HepG2 (cell line): Measurements from ENCODE around the gene SDR42E2. TPM values are rescaled to one million over a fixed set of nuclear protein-coding genes. Genes with fewer than 3 reads are reported as not detected.

Experiments
- ATAC-seq: fragments of 200-7000 bp; cut with Tn5 transposase; 3 replicates; pipeline ENCODE4 v1.9.1; 2020; ENCODE audit warnings: mild to moderate bottlenecking, moderate library complexity
- BruUV-seq: library from RNA; stranded (reverse); fragments of 400-500 nt; replicated peaks from 2 replicates; lab custom pipeline; 2021; lab: Mats Ljungman, UMichigan
- CTCF ChIA-PET: fragments of 300-600 bp; formaldehyde crosslinking; extraction: SDS; loops from one replicate; lab custom pipeline; 2021; ENCODE audit warnings: low total read pairs, inconsistent platforms, low intra/inter-chr PET ratio; lab: Yijun Ruan, JAX
- POLR2A ChIA-PET: fragments of 350-600 bp; sonication (Branson Sonifier 250); formaldehyde crosslinking; loops from one replicate; lab custom pipeline; 2020; ENCODE audit warnings: antibody characterized with exemption, inconsistent platforms; lab: Yijun Ruan, JAX
- DNase-seq: peaks from one replicate; pipeline ENCODE4 v3.0.0-alpha.2; 2015; ENCODE audit warnings: low spot score
- FAIRE-seq: peaks from 3 replicates; lab custom pipeline; 2011; peaks lifted over from hg19 to GRCh38; lab: Jason Lieb, UNC
- H2AFZ ChIP-seq: one replicate; pipeline ENCODE4 v1.6.1; 2011; ENCODE audit warnings: low read length, inconsistent platforms
- H3K27ac ChIP-seq: fragments of 300-600 bp; 3 replicates; pipeline ENCODE4 v1.8.0; 2011; ENCODE audit warnings: mixed run types, mild to moderate bottlenecking, mixed read lengths, low read length, inconsistent platforms; ENCODE audit not compliant: insufficient read depth; ENCODE audit errors: extremely low read length
- H3K27me3 ChIP-seq, 2 experiments: fragments of 200-600 bp in 1 of 2; 2 replicates in 1 of 2; 3 replicates in 1 of 2; pipeline versions ENCODE4 v1.6.0 to v1.8.0; 2011; ENCODE audit warnings: low read length in 2 of 2, mild to moderate bottlenecking in 2 of 2, moderate library complexity in 2 of 2, inconsistent platforms in 1 of 2; ENCODE audit not compliant: insufficient read depth in 2 of 2, control insufficient read depth in 1 of 2
- H3K36me3 ChIP-seq, 2 experiments: fragments of 200-600 bp in 1 of 2; replicated peaks in 1 of 2; 2 replicates in 1 of 2; 3 replicates in 1 of 2; pipeline versions ENCODE4 v1.5.1 to v1.8.0; 2011; ENCODE audit warnings: low read length in 2 of 2, inconsistent platforms in 1 of 2; ENCODE audit not compliant: insufficient read depth in 2 of 2, control insufficient read depth in 1 of 2
- H3K4me1 ChIP-seq: 2 replicates; pipeline ENCODE4 v1.5.1; 2012; ENCODE audit warnings: low read length, inconsistent platforms; ENCODE audit not compliant: insufficient read depth
- H3K4me2 ChIP-seq: 2 replicates; pipeline ENCODE4 v1.6.0; 2011; ENCODE audit warnings: low read depth, low read length, inconsistent platforms
- H3K4me3 ChIP-seq, 3 experiments: fragments of 200-600 bp in 1 of 3; sonication (generic), shearing (Covaris generic) in 1 of 3; replicated peaks in 1 of 3; 2 replicates each; pipeline ENCODE4 v1.5.1; 2011 to 2016; ENCODE audit warnings: low read length in 3 of 3, inconsistent platforms in 2 of 3, low read depth in 2 of 3, mild to moderate bottlenecking in 2 of 3, control low read depth in 1 of 3, mixed read lengths in 1 of 3; ENCODE audit not compliant: insufficient read depth in 1 of 3
- H3K79me2 ChIP-seq: one replicate; pipeline ENCODE4 v1.6.1; 2011; ENCODE audit warnings: low read length, inconsistent platforms; ENCODE audit not compliant: insufficient read depth
- H3K9ac ChIP-seq: 2 replicates; pipeline ENCODE4 v1.6.0; 2011; ENCODE audit warnings: mild to moderate bottlenecking, low read depth, low read length, inconsistent platforms; ENCODE audit not compliant: insufficient read depth
- H3K9me3 ChIP-seq: 2 replicates; pipeline ENCODE4 v1.5.1; 2012; ENCODE audit warnings: mild to moderate bottlenecking, low read length
- H4K20me1 ChIP-seq: 2 replicates; pipeline ENCODE4 v1.6.0; 2011; ENCODE audit warnings: inconsistent platforms, mild to moderate bottlenecking, low read length, moderate library complexity; ENCODE audit not compliant: insufficient read depth
- AGO2 ChIP-seq: fragments of 200-400 bp; formaldehyde crosslinking; optimal IDR thresholded peaks from 2 replicates; pipeline ENCODE3; 2017; ENCODE audit warnings: mild to moderate bottlenecking, low read depth, low read length, moderate library complexity
- ARNTL ChIP-seq: sonication (generic); formaldehyde crosslinking; IDR thresholded peaks from 2 replicates; pipeline ENCODE4 v1.4.0; 2020; ENCODE audit warnings: mild to moderate bottlenecking, missing genetic modification reagents
- ATAD3A ChIP-seq: sonication (generic); formaldehyde crosslinking; IDR thresholded peaks from 2 replicates; pipeline ENCODE4 v1.4.0; 2020; ENCODE audit warnings: missing genetic modification reagents
- HNRNPK ChIP-seq: fragments of 200-400 bp; formaldehyde crosslinking; IDR thresholded peaks from 2 replicates; pipeline ENCODE4 v1.6.1; 2018; ENCODE audit warnings: low read length, low read depth, moderate library complexity, mild to moderate bottlenecking; ENCODE audit not compliant: poor library complexity, severe bottlenecking
- MATR3 ChIP-seq: sonication (generic); formaldehyde crosslinking; IDR thresholded peaks from 2 replicates; pipeline ENCODE4 v1.4.0; 2020; ENCODE audit warnings: missing genetic modification reagents
- RARA ChIP-seq: IDR thresholded peaks from 2 replicates; pipeline ENCODE4 v1.6.1; 2016; ENCODE audit warnings: missing genetic modification reagents, missing compliant biosample characterization
- RBM22 ChIP-seq: fragments of 200-400 bp; formaldehyde crosslinking; optimal IDR thresholded peaks from 2 replicates; pipeline ENCODE3; 2017; ENCODE audit warnings: mild to moderate bottlenecking, low read length, moderate library complexity
- REST ChIP-seq, 2 experiments: IDR thresholded peaks; 2 replicates each; pipeline ENCODE4 v1.6.1; 2011 to 2012; ENCODE audit warnings: low read length in 2 of 2, borderline replicate concordance in 1 of 2, low read depth in 1 of 2, mild to moderate bottlenecking in 1 of 2, moderate library complexity in 1 of 2
- SNAPC4 ChIP-seq: sonication (generic); formaldehyde crosslinking; IDR thresholded peaks from 2 replicates; pipeline ENCODE4 v1.4.0; 2020; ENCODE audit warnings: mild to moderate bottlenecking, missing genetic modification reagents
- ZNF136 ChIP-seq: sonication (generic); formaldehyde crosslinking; IDR thresholded peaks from 2 replicates; pipeline ENCODE4 v1.8.1; 2022; ENCODE audit warnings: low read depth, mild to moderate bottlenecking, moderate library complexity, missing genetic modification reagents
- ZNF260 ChIP-seq: sonication (generic); formaldehyde crosslinking; IDR thresholded peaks from 2 replicates; pipeline ENCODE4 v1.4.0; 2020; ENCODE audit warnings: missing genetic modification reagents, low read depth, mild to moderate bottlenecking, borderline replicate concordance
- ZNF782 ChIP-seq: sonication (generic); formaldehyde crosslinking; IDR thresholded peaks from 2 replicates; pipeline ENCODE4 v1.4.0; 2020; ENCODE audit warnings: missing genetic modification reagents, mild to moderate bottlenecking, borderline replicate concordance
- WGBS: methylation state at CpG from one replicate; pipeline ENCODE4 v1.1.6; 2017; ENCODE audit warnings: low lambda C conversion rate; 5-methylcytosine and 5-hydroxymethylcytosine counted together
- in situ Hi-C: cut with HindIII; loops from 2 replicates; pipeline ENCODE4 v1.10.0; 2017; ENCODE audit warnings: low pct_unique_long_range_greater_than_20kb; ENCODE audit not compliant: extremely low pct_ligation_motif_present
- intact Hi-C: fragments of 100-400 bp; cut with micrococcal nuclease; formaldehyde crosslinking; loops from one replicate; pipeline ENCODE4 v1.10.0; 2022; ENCODE audit not compliant: unreplicated experiment
- polyA plus RNA-seq, 8 experiments: library from polyadenylated mRNA; depleted of rRNA in 3 of 8; stranded (reverse) in 7 of 8; unstranded in 1 of 8; fragments of >200 nt; fragmentation: Illumina TruSeq in 4 of 8; extraction: Trizol in 4 of 8; gene quantifications; 2 replicates each; pipeline versions ENCODE4 v1.2.1 to v1.2.3, GENCODE V29; 2011 to 2016; ENCODE audit warnings: low read depth in 4 of 8, missing spikeins in 1 of 8, mixed read lengths in 1 of 8; ENCODE audit not compliant: insufficient read depth in 1 of 8
- total RNA-seq, 5 experiments: library from RNA; depleted of rRNA; stranded (reverse); fragments of >200 nt; fragmentation: Illumina TruSeq; extraction: Trizol; gene quantifications; 2 replicates each; pipeline ENCODE4 v1.2.3, GENCODE V29; 2016; ENCODE audit warnings: low read depth in 1 of 5

Gene SDR42E2
- total and polyA plus RNA-seq, 2 of the 13 experiments (the other 11 are each of a cell fraction or from before 2014, with no cell fraction given): 0.05 to 0.11 TPM

- no peak for TF ChIP-seq REST (IDR thresholded peaks at IDR 0.05; ENCODE audit: borderline replicate concordance in 1 of 2, low read depth in 1 of 2, low read length in 2 of 2)
- no peak for TF ChIP-seq ATAD3A (CRISPR knock-in tag)
- TF ChIP-seq, all 625 proteins: peak for 5
Observed at GRCh38 chr16:22219389-22220068, 57.2 kb downstream of the SDR42E2 start (continued).

GRCh38 chr16:22220069-22220440, 57.7 kb downstream of the SDR42E2 start:
- Histone ChIP-seq H2AFZ (no peak overlapping the region), H3K9ac (no peak overlapping the region), H3K79me2 (peaks cover 12% of the 10 kb centered on the region), H3K27ac (no peak overlapping the region), H3K4me1 (peaks cover 23% of the 10 kb centered on the region), H4K20me1 (no peaks in the 10 kb centered on the region), H3K27me3 (no peaks in the 10 kb centered on the region), H3K36me3 (peaks cover 7 to 20% of the 10 kb centered on the region in 2 experiments; a peak in 4 of 5 replicates), H3K4me3 (no peak overlapping the region), H3K9me3 (no peaks in the 10 kb centered on the region), H3K4me2 (no peak overlapping the region)
- in situ Hi-C loops (no loop called here), intact Hi-C loops (no loop called here)
- DNase-seq (no peak), ATAC-seq (no peak), FAIRE-seq (no peak)
- CTCF ChIA-PET: no interaction called here
- WGBS: 98% methylated on average over 11 of the region's 11 CpGs
- BruUV-seq: no TSS peak
- POLR2A ChIA-PET: interaction anchor here (3.4 kb wide), 1 partner anchor 29 kb away, joined by 9 read pairs; no protein-coding TSS in a partner anchor
- no peak for TF ChIP-seq HNRNPK
- TF ChIP-seq RBM22: no peak
- TF ChIP-seq MATR3 (CRISPR knock-in tag): no peak
- no peak for TF ChIP-seq SNAPC4 (CRISPR knock-in tag)
- no peak for TF ChIP-seq ZNF782
- no peak for TF ChIP-seq AGO2
- no peak for TF ChIP-seq ZNF260 (CRISPR knock-in tag)
- no peak for TF ChIP-seq RARA (CRISPR knock-in tag)
- TF ChIP-seq ARNTL (CRISPR knock-in tag): no peak
- no peak for TF ChIP-seq ZNF136 (CRISPR knock-in tag)
